Tibial artery (tissue), 4 donors: ENCODE results near the gene DLG2.

Experiments
- DNase-seq, 2 donors: peaks; one replicate each; pipeline ENCODE4 v3.0.0-alpha.2; 2019
- H3K27ac ChIP-seq, 2 donors: fragments of 200-600 bp; sonication (generic) in 1 of 2; 1 replicate in 1 of 2; 2 replicates in 1 of 2; pipeline ENCODE4 v1.5.1; 2018 to 2019; ENCODE audit warnings: mild to moderate bottlenecking in 1 of 2
- H3K27me3 ChIP-seq, 2 donors: fragments of 200-600 bp; sonication (generic) in 1 of 2; one replicate each; pipeline versions ENCODE4 v1.5.1 to v1.6.0; 2016 to 2019
- H3K36me3 ChIP-seq, 3 donors: fragments of 200-600 bp; sonication (generic) in 2 of 3; one replicate each; pipeline ENCODE4 v1.5.1; 2016 to 2019; ENCODE audit warnings: mild to moderate bottlenecking in 2 of 3
- H3K4me1 ChIP-seq, 4 donors: fragments of 200-600 bp; sonication (generic) in 2 of 4; 1 replicate in 3 of 4; 2 replicates in 1 of 4; pipeline ENCODE4 v1.5.1; 2016 to 2019
- H3K4me3 ChIP-seq, 2 donors: fragments of 200-600 bp; sonication (generic) in 1 of 2; 1 replicate in 1 of 2; 2 replicates in 1 of 2; pipeline ENCODE4 v1.5.1; 2018 to 2019; ENCODE audit warnings: mild to moderate bottlenecking in 2 of 2
- H3K9me3 ChIP-seq, 3 donors: fragments of 200-600 bp; sonication (generic) in 1 of 3; one replicate each; pipeline ENCODE4 v1.5.1; 2016 to 2019
- CTCF ChIP-seq, 2 experiments: fragments of 200-600 bp in 1 of 2; fragments of 450-650 bp in 1 of 2; IDR thresholded peaks; one replicate each; pipeline ENCODE4 v1.5.1; 2017 to 2019; ENCODE audit warnings: antibody characterized with exemption in 2 of 2, mild to moderate bottlenecking in 1 of 2, moderate library complexity in 1 of 2
- intact Hi-C: fragments of 100-400 bp; cut with DNase I; formaldehyde crosslinking; loops from one replicate; pipeline ENCODE4 v1.15.0; 2023; ENCODE audit warnings: low total_unique reads

Gene DLG2

GRCh38 chr11:83472806-83473205, 2154.3 kb downstream of the DLG2 start:
- no peak overlapping the region for H3K27ac ChIP-seq
- no peak for DNase-seq
- no peaks in the 10 kb centered on the region for H3K4me1 ChIP-seq
- no peaks in the 10 kb centered on the region for H3K9me3 ChIP-seq
- intact Hi-C loops, result no loop called here
- TF ChIP-seq CTCF (IDR thresholded peaks at IDR 0.05), result no peak
- no peaks in the 10 kb centered on the region for H3K36me3 ChIP-seq
- no peak overlapping the region for H3K4me3 ChIP-seq
- H3K27me3 ChIP-seq, result no peaks in the 10 kb centered on the region

GRCh38 chr11:83471831-83472727, 2155.1 kb downstream of the DLG2 start:
- Histone ChIP-seq H3K9me3 (no peaks in the 10 kb centered on the region), H3K36me3 (no peaks in the 10 kb centered on the region), H3K4me1 (no peaks in the 10 kb centered on the region), H3K27me3 (no peaks in the 10 kb centered on the region), H3K4me3 (no peak overlapping the region), H3K27ac (no peak overlapping the region)
- intact Hi-C loops, result no loop called here
- no peak for DNase-seq
- TF ChIP-seq CTCF (IDR thresholded peaks at IDR 0.05), result no peak

GRCh38 chr11:83467837-83468236, 2159.3 kb downstream of the DLG2 start:
- no peaks in the 10 kb centered on the region for H3K4me1 ChIP-seq
- no peak overlapping the region for H3K4me3 ChIP-seq
- intact Hi-C loops, result no loop called here
- H3K36me3 ChIP-seq, result no peaks in the 10 kb centered on the region
- H3K27ac ChIP-seq, result no peak overlapping the region
- no peak for TF ChIP-seq CTCF (IDR thresholded peaks at IDR 0.05)
- no peaks in the 10 kb centered on the region for H3K27me3 ChIP-seq
- DNase-seq, result no peak
- H3K9me3 ChIP-seq, result no peaks in the 10 kb centered on the region

- H3K27ac ChIP-seq, result no peak overlapping the region
- no peaks in the 10 kb centered on the region for H3K4me1 ChIP-seq
- H3K27me3 ChIP-seq, result no peaks in the 10 kb centered on the region
- no peak for TF ChIP-seq CTCF (IDR thresholded peaks at IDR 0.05)
- intact Hi-C loops, result no loop called here
- DNase-seq, result no peak
- H3K9me3 ChIP-seq, result no peaks in the 10 kb centered on the region
- no peak overlapping the region for H3K4me3 ChIP-seq
- H3K36me3 ChIP-seq, result no peaks in the 10 kb centered on the region
Measured at GRCh38 chr11:83464160-83464944, 2162.8 kb downstream of the DLG2 start.

- no peak for DNase-seq
- H3K36me3 ChIP-seq, result no peaks in the 10 kb centered on the region
- no peak for TF ChIP-seq CTCF (IDR thresholded peaks at IDR 0.05)
- intact Hi-C loops, result no loop called here
- H3K27me3 ChIP-seq, result no peaks in the 10 kb centered on the region
- no peaks in the 10 kb centered on the region for H3K4me1 ChIP-seq
- no peaks in the 10 kb centered on the region for H3K9me3 ChIP-seq
- no peak overlapping the region for H3K4me3 ChIP-seq
- no peak overlapping the region for H3K27ac ChIP-seq
Measured at GRCh38 chr11:83459798-83460197, 2167.3 kb downstream of the DLG2 start.
